ENCODE data around the gene GBA3. TPM values are rescaled to one million over a fixed set of nuclear protein-coding genes. Genes with fewer than 3 reads are reported as not detected.

The GBA3 gene
- total and polyA plus RNA-seq, 2 experiments from 2014 or later: not detected

DNA sequence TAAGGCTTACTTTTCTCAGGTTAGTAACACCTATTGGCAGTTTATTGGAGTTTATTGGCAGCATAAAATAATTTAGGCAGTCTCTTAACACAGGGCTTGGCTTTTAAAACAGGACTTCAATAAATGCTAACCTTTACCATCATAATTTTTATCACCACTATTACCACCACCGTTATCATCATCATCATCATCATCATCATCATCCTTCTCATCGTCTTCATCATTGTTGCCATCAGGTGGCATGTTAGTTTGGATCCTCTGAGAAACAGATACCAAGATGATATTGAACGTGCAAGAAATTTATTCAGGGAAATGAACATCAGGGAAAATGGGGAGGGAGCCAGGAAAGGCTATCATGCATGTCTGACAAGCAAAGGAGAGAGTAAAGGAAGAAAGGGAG, 16.2 kb downstream of the GBA3 start:
- Histone ChIP-seq H3K9ac (no peak overlapping the region), H3F3A (ENCODE audit: insufficient read depth) (no peaks in the 10 kb centered on the region), H3K9me3 (ENCODE audit: low read depth) (no peaks in the 10 kb centered on the region), H3K36me3 (ENCODE audit: low read depth) (no peaks in the 10 kb centered on the region), H3K27ac (no peak overlapping the region), H4K20me1 (ENCODE audit: insufficient read depth) (no peaks in the 10 kb centered on the region), H3K4me3 (no peak overlapping the region), H3K4me2 (ENCODE audit: unreplicated experiment) (no peak overlapping the region), H3K4me1 (ENCODE audit: insufficient read depth) (no peaks in the 10 kb centered on the region), H3K27me3 (replicated peaks; ENCODE audit: insufficient read depth) (no peaks in the 10 kb centered on the region; the same call in 1 of the 2 replicates), H3K79me2 (ENCODE audit: insufficient read depth) (no peaks in the 10 kb centered on the region), H3K9me2 (ENCODE audit: insufficient read depth) (no peaks in the 10 kb centered on the region; the same call in 1 of the 2 replicates), H2AFZ (no peak overlapping the region)
- no peak for DNase-seq
- 24 to 26% methylated on average over 3 of the region's 3 CpGs for WGBS, 2 experiments (ENCODE audit: low coverage in 1 of 2, low lambda C conversion rate in 2 of 2, missing lambda C conversion rate in 2 of 2)
- TF ChIP-seq EZH2 (IDR thresholded peaks at IDR 0.05; ENCODE audit: insufficient read depth, poor library complexity, severe bottlenecking): no peak
- no peak for TF ChIP-seq EZH2phosphoT487 (IDR thresholded peaks at IDR 0.05; ENCODE audit: insufficient read depth, low read depth)
- in situ Hi-C loops (cut with MboI): no loop called here

DNA sequence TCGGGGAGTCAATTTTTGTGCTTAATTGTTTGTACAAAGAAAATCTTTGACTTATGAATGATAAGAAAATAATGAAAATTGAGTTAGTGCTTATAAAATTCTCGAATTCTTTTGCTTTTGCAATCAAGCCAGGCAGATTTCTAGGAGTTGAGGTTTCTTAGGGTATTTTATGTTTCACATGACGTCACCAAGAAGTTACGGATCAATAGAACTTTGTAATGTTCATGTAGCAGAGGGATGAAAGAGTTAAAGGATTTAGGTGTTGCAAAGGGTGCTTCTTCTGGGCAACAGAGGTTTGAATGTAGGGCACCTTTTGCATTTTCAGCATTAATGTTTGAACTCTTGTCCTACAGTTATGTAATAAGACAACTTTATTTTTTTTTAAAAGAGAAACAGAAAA, 19.4 kb downstream of the GBA3 start:
- Histone ChIP-seq H3K4me1 (ENCODE audit: insufficient read depth) (no peaks in the 10 kb centered on the region), H3K79me2 (ENCODE audit: insufficient read depth) (no peaks in the 10 kb centered on the region), H3K4me3 (no peak overlapping the region), H3K9me3 (ENCODE audit: low read depth) (no peaks in the 10 kb centered on the region), H3F3A (ENCODE audit: insufficient read depth) (no peaks in the 10 kb centered on the region), H4K20me1 (ENCODE audit: insufficient read depth) (no peaks in the 10 kb centered on the region), H2AFZ (no peak overlapping the region), H3K9me2 (ENCODE audit: insufficient read depth) (no peaks in the 10 kb centered on the region), H3K27me3 (replicated peaks; ENCODE audit: insufficient read depth) (no peaks in the 10 kb centered on the region; the same call in 1 of the 2 replicates), H3K9ac (no peak overlapping the region), H3K4me2 (ENCODE audit: unreplicated experiment) (no peak overlapping the region), H3K36me3 (ENCODE audit: low read depth) (no peaks in the 10 kb centered on the region), H3K27ac (no peak overlapping the region)
- no peak for TF ChIP-seq EZH2phosphoT487 (IDR thresholded peaks at IDR 0.05; ENCODE audit: insufficient read depth, low read depth)
- TF ChIP-seq EZH2 (IDR thresholded peaks at IDR 0.05; ENCODE audit: insufficient read depth, poor library complexity, severe bottlenecking): no peak
- in situ Hi-C loops (cut with MboI): no loop called here
- no peak for DNase-seq
- WGBS, 2 experiments (ENCODE audit: low coverage in 1 of 2, low lambda C conversion rate in 2 of 2, missing lambda C conversion rate in 2 of 2): 39 to 46% methylated on average over 4 of the region's 4 CpGs

DNA sequence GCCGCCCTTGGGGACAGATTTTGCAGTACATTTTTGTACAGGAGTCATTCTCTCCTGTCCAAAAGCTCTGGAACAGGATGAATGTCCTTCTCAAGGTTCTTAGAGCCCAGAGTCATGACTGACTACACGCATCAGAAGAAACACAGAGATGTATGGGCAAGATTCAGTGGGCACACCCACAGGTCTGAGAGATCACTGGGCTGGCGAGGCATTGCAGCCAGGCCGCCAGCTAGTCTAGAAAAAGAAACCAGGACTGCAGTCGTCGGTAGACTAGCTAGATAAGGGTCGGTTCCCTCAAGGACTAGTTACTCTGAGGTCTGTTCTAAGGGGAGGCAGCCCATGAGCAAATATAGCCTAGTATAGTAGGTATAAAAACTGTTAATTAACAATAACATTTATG, 19.8 kb downstream of the GBA3 start:
- Histone ChIP-seq H4K20me1 (ENCODE audit: insufficient read depth) (no peaks in the 10 kb centered on the region), H3K4me1 (ENCODE audit: insufficient read depth) (no peaks in the 10 kb centered on the region), H3K27ac (no peak overlapping the region), H3K4me2 (ENCODE audit: unreplicated experiment) (no peak overlapping the region), H3F3A (ENCODE audit: insufficient read depth) (no peaks in the 10 kb centered on the region), H3K4me3 (no peak overlapping the region), H2AFZ (no peak overlapping the region), H3K9me3 (ENCODE audit: low read depth) (no peaks in the 10 kb centered on the region), H3K79me2 (ENCODE audit: insufficient read depth) (no peaks in the 10 kb centered on the region), H3K36me3 (ENCODE audit: low read depth) (no peaks in the 10 kb centered on the region), H3K9ac (no peak overlapping the region), H3K9me2 (ENCODE audit: insufficient read depth) (no peaks in the 10 kb centered on the region), H3K27me3 (replicated peaks; ENCODE audit: insufficient read depth) (no peaks in the 10 kb centered on the region; the same call in 1 of the 2 replicates)
- TF ChIP-seq EZH2phosphoT487 (IDR thresholded peaks at IDR 0.05; ENCODE audit: insufficient read depth, low read depth): no peak
- TF ChIP-seq EZH2 (IDR thresholded peaks at IDR 0.05; ENCODE audit: insufficient read depth, poor library complexity, severe bottlenecking): no peak
- in situ Hi-C loops (cut with MboI): no loop called here
- no peak for DNase-seq
- WGBS, 2 experiments (ENCODE audit: low coverage in 1 of 2, low lambda C conversion rate in 2 of 2, missing lambda C conversion rate in 2 of 2): 30 to 32% methylated on average over 7 of the region's 7 CpGs

DNA sequence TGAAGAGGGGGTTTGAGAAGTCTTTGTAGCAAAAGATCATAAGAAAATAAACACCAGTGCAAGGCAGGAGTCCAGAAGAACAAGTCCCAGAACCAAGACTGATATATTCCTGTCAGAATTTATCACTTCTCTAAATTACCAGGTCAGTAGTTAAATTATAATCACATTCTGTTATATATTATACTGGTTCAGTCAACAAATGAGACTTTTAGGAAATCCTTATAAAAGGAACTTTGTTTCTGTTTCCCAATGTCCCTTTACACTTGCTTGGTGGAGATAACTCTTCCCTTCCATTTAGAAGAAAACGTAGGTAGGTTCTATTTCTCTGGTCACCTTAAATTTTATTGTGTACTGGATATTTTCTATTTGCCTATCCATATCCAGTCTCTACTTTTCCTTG, 21.1 kb downstream of the GBA3 start:
- Histone ChIP-seq H3K79me2 (ENCODE audit: insufficient read depth) (no peaks in the 10 kb centered on the region), H3K9me3 (ENCODE audit: low read depth) (no peaks in the 10 kb centered on the region), H3F3A (ENCODE audit: insufficient read depth) (no peaks in the 10 kb centered on the region), H3K4me3 (no peak overlapping the region), H3K9me2 (ENCODE audit: insufficient read depth) (no peaks in the 10 kb centered on the region), H3K27me3 (replicated peaks; ENCODE audit: insufficient read depth) (no peaks in the 10 kb centered on the region), H3K27ac (no peak overlapping the region), H3K4me1 (ENCODE audit: insufficient read depth) (no peaks in the 10 kb centered on the region), H3K36me3 (ENCODE audit: low read depth) (no peaks in the 10 kb centered on the region), H2AFZ (no peak overlapping the region), H3K9ac (no peak overlapping the region), H4K20me1 (ENCODE audit: insufficient read depth) (no peaks in the 10 kb centered on the region), H3K4me2 (ENCODE audit: unreplicated experiment) (no peak overlapping the region)
- in situ Hi-C loops (cut with MboI): no loop called here
- TF ChIP-seq EZH2phosphoT487 (IDR thresholded peaks at IDR 0.05; ENCODE audit: insufficient read depth, low read depth) (no peak), EZH2 (IDR thresholded peaks at IDR 0.05; ENCODE audit: insufficient read depth, poor library complexity, severe bottlenecking) (no peak)
- DNase-seq: no peak
- WGBS, 2 experiments (ENCODE audit: low coverage in 1 of 2, low lambda C conversion rate in 2 of 2, missing lambda C conversion rate in 2 of 2): 5 to 13% methylated on average over 1 of the region's 1 CpG

DNA sequence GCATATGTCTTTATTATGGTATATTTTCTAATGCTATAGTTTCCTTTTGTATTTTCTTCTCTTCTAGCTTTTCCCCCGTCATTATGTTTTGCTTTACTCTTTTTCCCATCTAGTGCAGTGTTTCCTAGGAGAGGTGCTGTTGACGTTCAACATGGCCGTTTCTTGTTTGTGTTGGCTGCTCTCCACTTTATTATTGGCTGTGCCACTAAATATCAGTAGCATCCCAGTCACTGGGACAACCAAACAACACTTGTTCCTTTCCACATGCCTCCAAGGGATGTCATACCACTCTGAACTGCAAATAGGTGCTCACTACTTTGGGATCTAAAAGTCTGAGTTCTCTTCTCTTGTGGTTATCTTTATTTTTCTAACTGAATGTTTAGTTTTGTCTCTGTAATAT, 26.5 kb downstream of the GBA3 start:
- Histone ChIP-seq H3F3A (ENCODE audit: insufficient read depth) (no peaks in the 10 kb centered on the region), H3K9ac (no peak overlapping the region), H3K4me1 (ENCODE audit: insufficient read depth) (no peaks in the 10 kb centered on the region), H4K20me1 (ENCODE audit: insufficient read depth) (no peaks in the 10 kb centered on the region), H3K9me2 (ENCODE audit: insufficient read depth) (no peaks in the 10 kb centered on the region), H3K36me3 (ENCODE audit: low read depth) (no peaks in the 10 kb centered on the region), H3K4me3 (no peak overlapping the region), H3K9me3 (ENCODE audit: low read depth) (no peaks in the 10 kb centered on the region), H3K79me2 (ENCODE audit: insufficient read depth) (no peaks in the 10 kb centered on the region), H3K27me3 (replicated peaks; ENCODE audit: insufficient read depth) (no peaks in the 10 kb centered on the region), H3K27ac (no peak overlapping the region), H3K4me2 (ENCODE audit: unreplicated experiment) (no peak overlapping the region), H2AFZ (no peak overlapping the region)
- 23 to 34% methylated on average over 3 of the region's 3 CpGs for WGBS, 2 experiments (ENCODE audit: low coverage in 1 of 2, low lambda C conversion rate in 2 of 2, missing lambda C conversion rate in 2 of 2)
- TF ChIP-seq EZH2phosphoT487 (IDR thresholded peaks at IDR 0.05; ENCODE audit: insufficient read depth, low read depth) (no peak), EZH2 (IDR thresholded peaks at IDR 0.05; ENCODE audit: insufficient read depth, poor library complexity, severe bottlenecking) (no peak)
- no peak for DNase-seq
- in situ Hi-C loops (cut with MboI): no loop called here

All from GM23248 (cell line).